Endometrial microvascular endothelial cells (primary cell): Measurements from ENCODE around the gene FRMD4A. TPM values are rescaled to one million over a fixed set of nuclear protein-coding genes. Genes with fewer than 3 reads are reported as not detected.

ENCODE experiments used
- in situ Hi-C: cut with HindIII; loops from 2 replicates; pipeline ENCODE4 v1.10.0; 2017; ENCODE audit warnings: low sequenced_read_pairs, low pct_unique_long_range_greater_than_20kb; ENCODE audit errors: inconsistent ontology term
- total RNA-seq: library from RNA; depleted of rRNA; stranded (reverse); fragments of >200 nt; gene quantifications from one replicate; pipeline ENCODE4 v1.2.3, GENCODE V29; 2015; ENCODE audit errors: inconsistent ontology term

FRMD4A gene
- total RNA-seq, 1 donor from 2014 or later, result 62.2 TPM

DNA sequence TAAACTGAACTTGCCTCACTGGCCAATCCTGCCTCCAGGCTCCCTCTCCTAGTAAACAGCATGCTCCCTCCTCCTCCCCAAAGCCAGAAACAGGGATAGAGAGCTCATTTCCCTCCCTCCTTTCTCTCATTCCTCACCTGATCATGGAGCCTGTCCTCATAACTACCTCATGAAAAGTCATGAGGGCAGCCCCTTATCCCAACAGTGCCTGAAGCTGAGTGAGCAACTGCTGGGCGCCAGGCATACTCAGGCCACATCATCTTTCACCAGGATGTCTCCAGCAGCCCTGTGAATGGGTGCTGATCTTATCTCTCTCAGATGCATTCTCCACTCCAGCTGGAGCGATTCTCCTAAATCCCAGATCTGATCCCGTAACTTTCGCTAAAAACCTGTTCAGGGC is 436.8 kb downstream of the FRMD4A start:
- in situ Hi-C loops, result no loop called here

DNA sequence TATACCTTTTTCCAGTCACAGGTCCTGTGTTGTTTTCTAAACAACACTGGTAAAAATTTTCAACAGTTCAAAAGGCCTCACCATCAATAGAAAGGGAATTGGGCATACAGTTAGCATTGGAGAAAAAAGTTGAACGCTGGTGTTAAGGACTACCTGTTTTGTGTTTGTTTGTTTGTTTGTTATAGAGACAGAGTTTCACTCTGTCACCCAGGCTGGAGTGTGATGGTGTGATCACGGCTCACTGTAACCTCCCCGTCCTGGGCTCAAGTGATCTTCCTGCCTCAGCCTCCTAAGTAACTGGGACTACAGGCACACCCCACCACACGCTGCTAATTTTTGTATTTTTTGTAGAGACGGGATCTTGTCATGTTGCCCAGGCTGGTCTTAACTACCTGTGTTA is 437.9 kb downstream of the FRMD4A start:
- in situ Hi-C loops, result no loop called here

DNA sequence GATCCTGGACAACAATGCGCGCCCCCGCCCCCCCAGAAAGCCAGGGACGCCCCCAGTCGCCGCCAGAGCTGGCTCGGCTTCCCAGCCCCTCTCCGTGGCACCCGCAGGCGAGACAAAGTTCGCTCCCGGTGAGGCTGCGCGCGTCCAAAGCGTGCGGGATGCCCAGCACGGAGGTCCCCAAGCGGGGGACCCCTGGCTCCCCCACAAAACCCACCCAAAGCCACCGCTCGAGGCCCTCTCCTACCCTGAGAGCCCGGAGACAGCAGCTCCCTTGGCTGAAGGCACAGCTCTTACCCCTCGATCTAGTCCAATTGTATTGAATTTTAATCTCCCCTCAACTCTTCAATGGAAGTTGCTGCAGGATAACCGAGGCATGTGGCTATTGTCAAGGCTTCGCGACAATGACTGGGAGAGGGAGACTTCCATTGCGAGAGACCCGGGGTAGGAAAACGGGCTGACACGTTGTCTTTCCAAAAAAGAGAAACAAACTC is 438.7 kb downstream of the FRMD4A start:
- in situ Hi-C loops, result no loop called here

DNA sequence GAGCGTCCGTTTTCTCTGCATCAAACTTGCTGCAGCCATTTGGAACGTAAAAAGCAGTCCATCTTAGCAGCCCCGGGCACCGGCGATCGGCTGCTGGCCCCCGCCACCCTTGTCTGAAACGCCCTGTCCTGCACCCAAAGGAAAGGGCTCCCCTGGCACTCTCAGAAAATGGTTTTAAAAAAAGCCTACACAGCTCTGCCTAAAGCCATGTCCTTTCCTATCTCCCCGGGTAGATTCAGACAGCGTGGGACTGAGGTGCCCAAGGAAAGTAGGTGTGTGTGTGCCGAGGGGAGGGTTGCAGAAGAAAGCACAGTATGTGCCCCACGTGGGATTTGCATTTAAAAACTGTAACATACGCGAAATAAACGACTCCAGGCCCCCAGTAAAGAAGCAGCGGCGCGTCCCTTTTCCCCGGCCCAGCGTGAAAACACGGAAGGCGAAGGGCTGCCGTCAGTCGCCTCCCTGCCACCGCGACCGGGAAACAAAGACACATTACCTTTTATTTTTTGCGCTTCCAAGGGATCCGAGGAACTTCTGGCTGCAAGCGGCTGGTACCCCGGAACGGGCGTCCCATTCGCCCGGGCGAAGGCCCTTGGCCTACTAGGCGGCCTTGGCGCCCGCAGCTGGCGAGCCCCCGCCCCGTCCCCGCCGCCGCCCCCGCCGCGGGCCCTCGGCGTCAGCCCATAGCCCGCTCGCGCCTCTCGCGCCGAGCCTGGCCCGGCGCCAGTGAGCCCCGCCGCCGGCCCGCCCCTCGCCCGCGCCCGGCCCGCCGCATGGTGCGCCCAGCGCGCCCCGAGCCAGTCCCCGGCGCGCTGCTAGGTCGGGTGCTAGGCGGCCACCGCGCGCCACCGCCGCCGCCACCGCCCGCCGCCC is 439.4 kb downstream of the FRMD4A start:
- in situ Hi-C loops, result no loop called here

DNA sequence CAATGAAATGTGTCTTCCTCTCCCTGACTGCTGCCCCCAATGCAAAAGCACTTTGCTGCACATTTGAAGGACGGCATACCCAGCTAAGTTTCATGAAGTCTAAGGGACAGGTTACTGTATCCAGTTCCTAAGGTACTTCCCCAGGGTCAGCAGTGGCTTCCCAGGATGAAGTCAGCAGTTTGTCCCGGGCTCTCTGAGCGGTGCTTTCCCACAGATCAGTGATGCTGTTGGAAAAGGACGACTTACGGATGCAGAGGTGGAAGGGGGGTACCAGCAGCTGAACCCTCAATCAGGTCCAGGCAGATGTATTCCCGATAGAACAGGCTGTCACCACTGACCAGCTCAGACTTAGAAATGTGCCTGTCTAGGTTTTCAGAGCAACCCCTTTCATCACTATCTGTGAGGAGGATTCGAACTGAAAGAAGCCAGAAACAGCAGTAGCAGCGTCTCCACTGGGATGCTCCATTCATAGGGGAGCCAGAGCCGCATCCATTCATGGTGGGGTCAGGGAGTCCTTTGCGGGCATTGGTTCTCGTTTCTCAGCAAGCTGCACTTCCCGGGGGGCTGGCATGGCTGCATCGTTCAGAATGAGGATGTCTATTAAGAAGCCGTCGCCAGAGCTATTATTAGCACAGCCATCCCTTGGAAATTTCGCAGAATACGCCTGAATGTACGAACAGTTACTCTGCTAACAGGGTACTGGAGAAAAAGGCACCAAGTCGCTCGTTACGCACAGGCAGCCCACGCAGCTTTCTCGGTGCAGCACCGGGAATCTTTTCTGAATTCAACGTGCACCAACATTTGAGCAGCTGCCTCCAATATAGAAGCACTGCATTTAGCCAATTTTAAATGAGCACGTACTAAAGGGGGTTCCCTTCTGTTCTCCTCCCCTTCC is 440.2 kb downstream of the FRMD4A start:
- in situ Hi-C loops, result no loop called here

DNA sequence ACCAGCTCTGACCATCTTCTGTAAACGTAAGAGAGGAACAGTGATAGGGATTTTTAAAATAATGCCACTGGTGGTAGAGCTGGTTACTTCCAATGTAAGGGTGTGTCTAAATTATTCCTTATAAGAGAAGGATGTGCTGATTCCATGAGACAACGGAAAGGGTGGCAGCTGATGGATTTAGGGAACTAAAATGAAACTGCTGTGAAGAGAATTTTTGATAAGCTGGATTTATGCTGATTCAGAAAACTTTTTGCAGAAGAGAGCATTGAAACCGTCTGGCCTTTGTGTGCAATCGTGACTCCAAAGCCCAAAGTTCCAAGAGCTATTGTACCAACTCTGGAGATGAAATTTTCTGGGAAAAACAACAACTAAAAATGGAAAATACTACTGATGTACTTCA is 443.0 kb downstream of the FRMD4A start:
- in situ Hi-C loops, result loop anchor here (10.0 kb wide), 1 partner anchor 103 kb away; no protein-coding TSS in a partner anchor

DNA sequence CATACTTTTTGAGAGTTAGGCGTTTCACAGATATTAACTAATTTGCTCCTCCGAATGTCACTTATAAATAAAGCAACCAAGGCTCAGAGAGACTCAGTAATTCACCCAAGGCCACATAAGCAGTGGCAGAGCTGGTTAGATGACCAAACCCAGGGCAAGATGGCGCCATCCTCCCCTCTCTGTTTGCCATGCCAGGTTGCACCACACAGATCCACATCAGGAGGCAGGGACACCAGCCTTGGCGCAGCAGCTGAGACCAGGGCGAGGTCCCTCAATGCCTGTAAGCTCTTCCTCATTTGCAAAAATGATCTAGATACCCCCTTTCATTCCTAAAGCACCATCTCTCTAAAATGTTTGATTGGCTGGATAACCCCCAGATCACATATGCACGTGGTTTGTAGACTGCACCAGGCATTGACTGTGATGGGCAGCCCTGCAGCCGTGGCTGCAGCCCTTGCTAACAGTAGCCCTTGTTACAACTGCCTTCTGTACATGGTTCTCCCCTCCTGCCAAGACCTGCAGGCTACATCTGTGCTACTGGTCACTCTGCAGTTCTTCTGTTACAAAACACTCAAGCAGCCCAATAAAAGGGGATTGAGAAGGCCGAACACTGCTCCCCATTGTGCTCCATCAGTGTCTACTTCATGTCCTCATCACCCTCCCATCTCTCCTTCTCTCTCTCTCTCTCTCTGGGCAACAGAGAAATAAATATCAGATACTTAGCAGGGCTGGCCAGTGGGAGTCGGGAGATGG is 445.3 kb downstream of the FRMD4A start:
- in situ Hi-C loops, result loop anchor here (10.0 kb wide), 1 partner anchor 101 kb away; no protein-coding TSS in a partner anchor

DNA sequence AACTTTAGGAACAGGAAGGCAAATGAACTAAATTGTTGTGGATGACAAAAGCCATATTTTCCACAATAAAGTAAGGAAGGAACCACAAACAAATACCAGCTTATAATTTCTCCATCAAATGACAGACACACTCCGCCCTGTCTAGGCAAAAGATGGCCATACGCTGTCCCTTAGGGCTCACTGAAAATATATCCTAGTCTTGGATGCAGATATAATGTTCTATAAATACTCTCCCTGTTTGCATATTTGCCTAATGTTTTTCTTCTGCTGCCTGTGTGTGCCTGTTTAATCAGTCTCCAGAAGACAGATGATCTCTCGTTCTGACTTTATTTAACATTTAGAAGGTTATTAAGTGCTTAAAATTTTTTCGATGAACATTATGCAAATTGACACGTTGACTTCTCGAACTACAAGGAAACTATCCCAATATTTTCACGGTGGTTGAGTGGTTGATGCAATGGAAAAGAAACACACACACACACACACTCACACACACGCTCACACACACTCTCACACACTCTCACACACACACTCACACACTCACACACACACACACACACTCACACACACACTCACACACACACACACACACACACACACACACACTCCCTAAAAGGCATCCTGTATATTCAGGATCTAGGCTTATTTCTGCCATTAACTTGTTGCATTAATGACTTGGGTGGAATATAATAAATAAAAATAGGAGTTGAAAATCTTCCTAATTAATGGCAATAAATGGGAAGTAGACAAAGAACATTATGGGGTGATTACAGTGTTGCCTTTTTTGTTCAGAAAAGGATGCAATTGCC is 446.9 kb downstream of the FRMD4A start:
- in situ Hi-C loops, result loop anchor here (10.0 kb wide), 1 partner anchor 99 kb away; no protein-coding TSS in a partner anchor

DNA sequence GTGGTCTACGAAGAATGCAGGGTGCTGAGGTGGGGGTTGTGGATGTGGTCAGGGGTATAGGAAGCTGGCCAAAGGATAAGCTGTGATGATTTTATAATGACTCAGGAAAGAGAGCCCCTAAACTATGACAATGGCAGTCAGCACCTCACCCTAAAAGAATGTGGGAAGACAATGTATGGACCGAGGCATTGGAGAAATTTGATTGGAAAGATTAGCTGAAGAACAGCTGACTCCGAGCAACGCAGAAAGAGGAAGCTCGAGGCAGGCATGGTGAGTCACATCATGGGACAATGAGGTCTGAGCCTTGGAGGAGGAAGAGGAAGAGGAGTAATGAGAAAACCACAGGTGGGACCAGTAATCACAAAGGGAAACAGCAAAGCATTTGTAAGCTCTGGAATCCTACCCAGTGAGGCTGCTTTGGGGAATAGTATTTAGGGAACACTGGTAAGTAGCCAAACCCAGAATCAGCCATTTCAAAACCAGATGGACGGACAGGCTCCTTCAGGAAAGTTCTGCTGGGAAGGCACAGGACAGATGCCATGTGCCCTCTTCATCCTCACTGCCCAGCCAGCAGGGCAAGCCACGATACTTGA is 448.5 kb downstream of the FRMD4A start:
- in situ Hi-C loops, result loop anchor here (10.0 kb wide), 1 partner anchor 97 kb away; no protein-coding TSS in a partner anchor

DNA sequence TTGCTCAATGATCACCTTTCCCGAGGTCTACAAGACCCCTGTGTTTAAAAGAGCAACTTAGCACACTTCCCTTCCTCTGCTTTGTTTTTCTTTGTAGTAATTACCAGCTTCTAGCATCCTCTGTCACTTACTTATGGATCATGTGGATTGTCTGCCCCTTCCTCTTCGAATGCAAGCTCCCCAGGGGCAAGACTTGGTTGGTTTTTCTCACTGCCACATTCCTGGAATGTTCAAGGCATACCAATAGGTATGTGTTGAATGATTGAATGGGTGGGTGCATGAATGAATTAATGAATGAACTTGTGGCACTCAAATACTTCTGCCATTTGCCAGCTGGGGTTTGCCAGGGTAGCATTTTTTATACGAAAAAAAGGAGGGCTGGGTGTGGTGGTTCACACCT is 450.0 kb downstream of the FRMD4A start:
- in situ Hi-C loops, result loop anchor here (10.0 kb wide), 1 partner anchor 96 kb away; no protein-coding TSS in a partner anchor

DNA sequence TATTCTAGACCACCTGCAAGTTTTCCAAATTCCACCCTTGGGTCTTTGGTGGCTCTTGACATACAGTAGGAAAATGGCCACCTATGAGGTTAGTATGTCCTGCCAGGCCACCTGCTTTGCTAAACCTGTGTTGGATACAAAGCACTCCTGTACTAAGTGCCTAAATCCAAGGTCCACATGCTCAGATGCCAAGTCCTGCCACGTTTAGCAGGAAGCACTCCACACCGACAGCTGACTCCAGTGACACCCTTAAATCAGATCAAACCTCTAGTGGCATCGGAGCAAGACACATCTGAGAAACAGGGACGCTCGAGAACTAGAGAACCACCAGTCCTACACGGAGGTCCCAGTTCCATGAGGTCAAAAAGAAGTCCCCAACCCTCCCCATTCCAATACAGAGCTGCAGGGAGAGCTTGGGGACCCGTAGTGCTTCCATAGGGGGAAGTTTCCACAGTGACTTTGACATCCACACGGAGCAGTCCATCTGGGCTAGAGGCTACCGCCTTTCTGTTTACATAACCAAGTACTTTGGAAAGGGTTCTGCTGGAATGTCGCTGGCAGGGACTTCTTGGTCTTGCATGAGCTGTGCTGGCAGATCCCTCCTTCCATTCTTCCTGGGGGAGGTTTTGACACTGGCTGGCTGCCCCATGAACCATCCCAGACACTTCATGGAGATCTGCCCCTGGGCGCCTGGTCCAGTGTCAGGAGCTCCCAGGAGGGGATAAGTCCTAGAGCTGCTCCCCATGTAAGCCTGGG is 453.4 kb downstream of the FRMD4A start:
- in situ Hi-C loops, result no loop called here

DNA sequence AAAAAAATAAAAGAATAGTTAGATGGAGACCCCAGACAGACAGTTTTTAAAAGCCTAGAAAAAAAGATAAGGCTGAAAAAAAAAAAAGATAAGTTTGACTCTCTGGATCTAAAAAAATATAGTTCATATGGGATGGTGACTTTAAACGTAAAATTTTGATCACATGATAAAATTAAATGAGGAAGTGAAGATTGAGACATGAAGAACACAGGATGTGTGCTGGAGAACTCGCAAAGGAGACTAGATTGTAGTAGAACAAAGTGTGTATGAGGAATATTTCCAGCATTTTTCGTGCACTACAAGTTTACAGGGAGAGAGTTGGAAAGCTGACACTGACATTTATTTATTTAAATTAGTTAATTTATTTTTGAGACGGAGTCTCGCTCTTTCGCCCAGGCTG is 457.5 kb downstream of the FRMD4A start:
- in situ Hi-C loops, result no loop called here

DNA sequence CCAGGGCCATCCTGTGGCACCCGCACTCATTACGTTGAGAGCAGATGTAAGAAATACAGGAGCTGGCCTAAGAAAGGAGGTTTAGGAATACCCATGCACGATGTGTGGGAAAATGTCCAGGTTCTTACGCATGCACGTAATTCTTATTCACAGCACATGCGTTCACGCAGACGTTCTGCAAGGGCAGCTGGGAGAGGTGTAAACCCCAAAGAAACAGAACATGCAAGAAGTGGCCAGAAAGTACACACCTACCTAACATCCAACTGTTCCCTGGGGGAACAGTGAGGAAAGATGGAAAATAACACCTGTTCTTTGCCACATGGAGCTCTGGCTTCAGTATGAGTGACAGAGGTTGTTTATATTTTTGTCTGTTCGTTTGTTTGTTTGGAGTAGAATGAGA is 458.3 kb downstream of the FRMD4A start:
- in situ Hi-C loops, result no loop called here

DNA sequence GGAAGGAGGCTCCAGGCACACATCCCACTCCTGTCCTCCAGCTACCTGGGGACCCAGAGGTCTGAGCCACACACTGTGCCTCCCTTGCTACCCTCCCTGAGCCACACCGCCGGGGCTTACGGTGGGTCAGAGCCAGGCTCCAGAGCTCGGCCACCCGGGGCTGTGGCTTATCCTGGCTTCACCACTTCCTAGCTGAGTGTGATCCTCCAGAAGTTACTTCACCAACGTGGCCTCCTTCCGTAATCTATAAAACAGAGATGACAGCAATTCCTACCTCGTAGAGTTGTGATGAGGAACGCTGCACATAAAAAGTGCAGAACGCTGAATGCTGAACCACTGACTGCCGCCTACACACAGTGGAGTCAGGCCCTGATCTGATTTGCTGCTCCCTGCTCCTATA is 458.9 kb downstream of the FRMD4A start:
- in situ Hi-C loops, result no loop called here

DNA sequence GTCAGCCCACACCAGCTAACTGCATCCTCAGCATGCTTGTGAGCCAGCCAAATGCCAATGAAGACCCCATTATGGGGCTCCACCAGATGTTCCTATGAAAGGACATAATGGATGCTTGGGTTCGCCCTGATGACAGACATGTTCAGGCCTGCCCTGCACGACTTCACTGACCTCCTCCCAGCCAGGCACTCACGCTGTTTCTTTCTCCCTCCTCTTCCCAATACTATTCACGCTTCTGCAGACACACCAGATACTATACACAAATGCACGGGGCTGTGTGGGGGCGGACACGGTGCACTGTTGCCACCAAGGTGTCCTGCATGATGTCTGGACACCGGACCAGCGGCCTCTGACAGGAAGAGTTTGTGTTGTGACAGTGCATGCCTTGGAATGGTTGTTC is 459.7 kb downstream of the FRMD4A start:
- in situ Hi-C loops, result no loop called here

DNA sequence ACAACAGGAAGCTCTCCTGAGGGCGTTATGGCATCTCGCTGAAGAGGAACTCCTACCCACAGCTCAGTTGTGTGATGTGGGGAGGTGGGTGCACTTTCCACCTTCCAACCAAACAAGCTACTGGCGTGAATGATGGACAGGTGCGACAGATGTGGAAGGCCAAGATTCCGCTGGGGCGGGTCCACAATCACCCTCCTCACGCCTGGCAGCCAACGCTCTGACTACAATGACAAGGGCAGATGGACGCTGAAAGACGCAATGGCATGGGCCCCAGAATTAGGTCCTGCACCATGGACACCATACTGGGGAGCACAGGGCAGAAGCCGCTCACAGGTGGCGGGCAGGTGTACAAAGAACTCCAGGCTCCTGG is 461.4 kb downstream of the FRMD4A start:
- in situ Hi-C loops, result no loop called here
